Inflammatory macrophage treated with lipopolysaccharide for 1 hour (primary cell): Measurements from ENCODE around the gene LEMD2.

Experiments used
- DNase-seq, 2 donors: peaks; one replicate each; pipeline ENCODE4 v3.0.0-alpha.2; 2020 to 2022

The LEMD2 gene

DNA sequence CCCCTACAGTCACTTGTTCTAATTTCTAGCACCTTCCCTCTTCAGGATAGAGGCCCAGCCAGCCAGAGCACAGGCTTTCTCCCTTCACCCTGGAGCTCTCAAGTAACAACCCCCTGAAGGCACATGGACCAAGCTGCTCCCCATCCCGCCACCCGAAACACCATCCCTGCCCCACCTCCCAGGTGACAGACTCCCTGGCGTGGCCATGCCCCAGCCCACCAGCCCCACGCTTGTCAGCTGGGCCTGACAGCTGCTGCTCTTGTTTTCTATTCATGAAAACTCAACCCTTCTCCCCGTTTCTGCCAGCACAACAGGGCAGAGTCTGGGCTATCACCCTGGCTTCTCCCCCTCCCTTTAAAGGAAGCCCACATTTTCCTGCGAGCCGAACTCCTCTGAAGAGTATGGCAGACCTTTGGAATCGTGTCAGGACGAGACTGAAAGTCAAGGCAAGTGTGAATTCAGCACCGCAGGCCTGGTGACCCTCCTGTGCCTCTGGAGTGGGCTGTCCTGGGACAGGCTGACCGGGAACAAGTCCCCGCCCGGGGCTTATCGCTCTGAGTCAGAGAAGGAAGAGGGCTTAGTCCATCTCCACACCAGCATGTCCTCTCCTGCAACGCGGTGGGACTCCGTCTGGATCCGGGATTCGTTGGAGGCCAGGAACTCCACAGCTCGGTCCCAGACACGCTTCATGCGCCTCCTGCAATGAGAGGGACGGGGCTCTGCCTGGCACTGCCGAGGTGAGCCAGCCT, 16.7 kb downstream of the LEMD2 start:
- DNase-seq: no peak

DNA sequence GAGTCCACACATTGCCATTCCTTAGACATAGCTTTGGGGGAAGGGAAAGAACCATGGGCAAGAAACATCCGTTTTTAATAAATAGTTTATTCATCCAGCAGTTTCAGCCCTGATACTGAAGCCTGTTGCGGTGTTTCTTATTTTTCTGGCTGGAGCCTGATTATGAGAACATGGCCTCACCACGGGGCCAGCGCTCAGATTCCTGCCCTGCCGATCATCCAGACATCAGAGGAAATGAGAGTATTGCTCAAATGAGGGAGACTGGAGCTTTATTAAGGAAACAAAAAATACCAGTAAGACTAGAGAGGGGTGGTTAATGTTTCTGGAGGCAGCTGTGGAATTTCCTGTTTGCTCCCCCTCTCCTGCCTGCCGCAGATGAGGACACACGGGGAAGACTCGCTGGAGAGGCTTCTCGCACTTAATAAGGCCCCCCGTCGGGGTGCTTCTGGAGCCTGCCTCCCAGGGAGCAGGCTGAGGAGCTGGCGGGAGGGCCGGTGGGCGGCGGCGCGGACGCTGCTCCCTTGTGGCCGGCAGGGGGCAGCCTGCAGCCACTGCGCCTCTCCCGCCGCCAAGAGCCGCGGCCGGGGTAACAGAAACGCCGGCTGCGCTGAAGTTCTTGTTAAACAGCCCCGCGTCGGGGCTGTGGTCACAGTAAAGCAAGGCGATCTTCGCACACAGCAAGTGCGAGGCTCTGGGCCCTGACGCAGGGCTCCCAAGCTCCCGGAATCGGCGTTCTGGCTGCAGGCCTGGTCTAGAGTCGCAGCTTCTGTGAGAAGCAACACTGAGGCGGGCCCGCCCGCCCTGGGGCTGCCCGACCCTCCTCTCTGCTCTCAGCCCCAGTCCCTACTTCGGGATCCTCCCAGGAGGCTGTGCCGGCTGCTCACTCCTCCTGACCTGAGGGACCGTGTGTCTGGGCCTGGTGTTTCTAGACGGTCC, 17.5 kb downstream of the LEMD2 start:
- DNase-seq: peak; percentile 32 to 62

DNA sequence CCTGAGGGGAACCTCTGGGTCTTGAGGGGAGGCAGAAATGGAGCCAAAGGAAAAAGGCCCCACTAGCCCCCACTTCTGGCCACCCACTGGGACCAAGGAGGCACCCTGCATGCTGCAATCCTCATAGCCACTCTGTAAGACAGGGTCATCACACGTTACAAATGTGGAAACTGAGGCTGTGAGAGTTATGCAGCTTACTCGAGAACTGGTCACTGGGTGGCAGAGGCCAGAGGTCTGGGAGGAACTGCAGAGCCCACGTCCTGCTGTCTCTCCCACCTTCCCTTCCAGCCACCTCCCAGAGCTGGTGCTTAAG, 18.1 kb downstream of the LEMD2 start:
- DNase-seq: no peak

DNA sequence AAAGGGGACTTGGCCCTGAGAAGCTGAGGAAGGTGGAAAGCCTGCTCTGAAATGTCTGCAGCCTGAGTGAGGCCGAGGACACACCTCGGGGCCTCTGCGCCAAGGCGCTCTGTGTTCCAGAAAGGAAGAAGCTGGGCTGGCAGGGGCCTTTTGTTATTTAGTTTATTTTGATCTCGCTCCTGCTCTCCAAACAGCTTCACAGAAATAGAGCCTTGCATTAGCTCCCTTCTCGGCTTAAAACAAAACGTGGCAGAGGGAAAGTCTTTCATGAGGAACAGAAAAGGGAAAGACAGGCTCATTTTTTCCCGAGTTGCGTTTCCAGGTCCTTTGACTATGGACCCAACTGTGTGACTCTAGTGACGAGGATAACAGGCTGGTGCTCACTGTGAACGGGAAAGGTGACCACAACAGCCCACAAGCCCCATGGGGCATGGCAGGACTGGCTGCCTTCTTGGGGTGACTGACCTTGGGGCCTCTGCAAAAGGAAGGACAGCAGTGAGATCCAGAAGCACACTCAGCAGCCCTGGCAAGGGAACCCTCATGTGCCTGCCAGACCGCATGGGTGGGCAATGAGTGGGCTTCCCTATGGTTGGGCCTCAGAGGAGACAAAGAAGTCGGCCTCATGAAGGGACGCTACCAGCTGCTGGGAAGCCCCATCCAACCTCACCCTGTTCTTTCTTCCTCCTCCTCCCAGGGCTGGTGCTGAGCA, 18.7 kb downstream of the LEMD2 start:
- no peak for DNase-seq

DNA sequence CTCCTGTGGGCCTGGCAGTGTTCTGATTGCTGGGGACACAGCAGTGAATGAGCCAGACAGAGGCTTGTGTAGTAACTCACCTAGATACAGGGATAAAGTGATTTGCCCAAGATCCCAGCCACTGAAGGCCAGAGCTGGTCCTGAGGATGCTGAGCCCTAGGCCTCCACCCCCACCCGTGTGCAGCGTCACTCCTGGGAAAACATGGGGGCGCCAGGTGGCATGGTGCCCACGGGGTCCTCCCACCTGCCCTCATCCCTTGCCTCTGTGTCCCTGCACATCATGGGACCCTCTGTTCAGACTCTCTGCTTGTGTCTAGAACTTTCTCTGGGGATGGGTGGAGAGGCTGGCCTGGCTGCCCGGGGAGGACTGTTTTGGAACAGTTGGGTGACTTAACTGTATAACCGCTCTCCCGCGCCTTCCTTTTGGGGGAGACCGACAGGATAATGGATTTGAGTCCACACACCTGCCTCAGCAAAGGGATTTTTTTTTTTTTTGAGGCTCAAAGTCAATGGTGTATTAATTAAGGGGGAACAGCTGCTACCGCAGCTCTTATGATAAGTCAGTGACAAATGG, 19.6 kb downstream of the LEMD2 start:
- DNase-seq: no peak

DNA sequence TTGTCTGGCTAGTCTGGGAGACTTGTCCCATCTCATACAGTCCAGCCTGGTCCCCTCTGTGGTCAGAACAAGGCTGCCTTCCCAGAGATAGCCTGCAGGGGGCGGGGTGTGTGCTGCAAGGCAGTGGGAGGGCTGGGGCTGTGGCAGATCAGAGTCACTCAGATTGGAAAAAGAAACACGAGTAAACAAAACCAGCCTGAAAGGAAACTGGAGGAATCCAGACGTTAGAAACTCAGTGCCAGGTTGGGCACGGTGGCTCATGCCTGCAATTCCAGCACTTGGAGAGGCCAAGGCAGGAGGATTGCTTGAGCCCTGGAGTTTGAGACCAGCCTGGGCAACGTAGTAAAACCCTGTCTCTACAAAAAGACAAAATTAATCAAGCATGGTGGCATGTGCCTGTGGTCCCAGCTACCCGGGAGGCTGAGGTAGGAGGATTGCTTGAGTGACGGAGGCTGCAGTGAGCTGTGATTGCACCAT, 20.2 kb downstream of the LEMD2 start:
- peak; percentile 61 to 92 for DNase-seq

DNA sequence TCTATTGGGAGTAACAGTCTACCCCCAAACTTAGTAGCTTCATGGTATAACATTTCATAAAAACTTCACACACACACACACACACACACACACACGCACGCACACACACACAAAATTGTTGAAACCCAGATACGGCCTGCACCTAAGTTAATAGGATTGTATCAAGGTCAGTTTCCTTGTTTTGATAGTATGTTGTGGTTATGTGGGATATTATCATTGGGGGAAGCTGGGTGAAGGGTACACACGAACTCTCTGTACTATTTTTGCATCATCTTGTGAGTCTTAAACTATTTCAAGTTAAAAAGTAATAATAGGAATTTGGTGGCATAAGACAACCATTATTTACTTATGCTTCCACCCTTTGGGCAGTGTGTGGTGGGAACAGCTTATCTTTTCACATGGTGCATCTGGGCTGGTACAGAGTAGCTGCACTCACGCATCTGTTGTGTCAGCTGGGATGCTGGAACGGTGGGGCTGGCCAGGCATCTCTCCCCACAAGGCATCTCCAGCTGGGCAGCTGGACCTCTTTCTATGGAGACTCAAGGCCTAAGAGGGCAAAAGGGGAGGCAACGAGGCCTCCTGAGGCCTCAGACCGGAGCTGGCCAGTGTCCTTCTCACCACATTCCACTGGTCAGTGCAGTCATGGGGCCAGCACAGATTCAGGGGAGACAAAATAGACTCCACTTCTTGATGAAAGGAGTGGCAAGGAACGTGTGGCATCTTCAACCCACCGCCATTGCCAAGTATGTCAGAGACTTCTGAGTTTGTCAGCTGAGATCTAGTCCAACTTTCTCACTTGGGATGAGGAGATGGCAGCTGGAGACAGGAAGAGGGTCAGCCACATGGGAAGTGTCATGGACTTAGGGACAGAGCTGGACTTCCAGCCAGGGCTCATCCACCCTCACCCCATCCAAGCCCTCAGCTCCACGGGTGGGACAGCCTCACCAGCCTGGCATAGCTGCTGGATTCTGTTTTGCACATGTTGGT, 21.7 kb downstream of the LEMD2 start:
- no peak for DNase-seq

DNA sequence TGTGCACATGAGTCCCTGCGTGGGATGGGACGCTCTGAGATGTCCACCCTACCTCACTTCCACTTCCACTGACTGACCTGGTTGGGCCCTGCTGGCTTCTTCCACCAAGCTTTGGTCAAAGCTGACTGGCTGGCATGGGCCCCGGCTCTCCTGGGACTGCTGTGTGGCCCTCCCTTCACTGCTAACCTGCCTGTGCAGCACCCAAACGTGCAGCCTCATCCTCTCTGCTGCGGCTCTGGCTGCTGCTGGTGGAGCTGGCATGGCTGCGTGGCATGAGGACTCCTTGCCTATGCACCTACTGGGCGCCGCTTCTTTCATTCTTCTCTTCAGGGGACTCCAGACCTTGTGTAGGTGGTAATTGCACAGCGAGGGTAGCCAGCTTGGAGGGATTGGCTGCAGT, 23.6 kb downstream of the LEMD2 start:
- DNase-seq: no peak

DNA sequence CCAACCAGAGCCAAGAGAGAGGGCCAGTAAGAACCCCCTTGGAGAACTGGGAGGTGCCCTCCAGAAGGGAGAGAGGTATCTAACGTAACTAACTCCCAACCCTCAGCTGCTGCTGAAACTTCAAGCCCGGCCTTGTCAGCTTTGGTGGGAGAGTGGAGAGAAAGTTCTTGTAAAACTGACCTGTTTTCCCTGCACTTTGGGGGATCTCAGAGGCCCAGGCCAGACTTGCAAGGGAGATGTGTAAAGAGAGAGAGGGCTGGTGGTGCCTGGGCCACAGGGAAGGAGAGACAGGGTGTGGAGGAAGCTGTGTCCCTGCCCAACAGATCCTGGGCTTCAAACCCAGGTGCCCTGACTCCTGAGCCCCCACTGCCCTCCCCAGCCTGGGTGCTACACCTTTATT, 24.9 kb downstream of the LEMD2 start:
- no peak for DNase-seq

DNA sequence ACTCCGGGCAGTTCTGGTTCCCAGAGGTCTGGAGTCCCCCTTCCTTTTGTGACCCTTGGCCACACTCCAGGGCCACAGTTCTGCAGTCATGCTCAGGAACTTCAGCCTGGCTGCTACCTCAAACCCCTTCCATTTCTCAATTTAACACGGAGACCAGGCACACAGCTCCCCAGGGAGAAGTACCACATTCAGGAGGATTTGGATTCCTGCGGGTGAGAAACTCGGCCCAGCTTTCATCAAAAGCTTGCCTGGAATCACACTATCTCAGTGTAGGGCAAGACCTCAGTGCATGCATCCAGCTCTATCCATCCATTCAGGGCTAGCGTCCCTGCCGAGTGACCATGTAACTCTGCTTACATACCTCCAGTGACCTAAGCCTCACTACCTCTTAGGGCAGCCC, 25.4 kb downstream of the LEMD2 start:
- DNase-seq: no peak

DNA sequence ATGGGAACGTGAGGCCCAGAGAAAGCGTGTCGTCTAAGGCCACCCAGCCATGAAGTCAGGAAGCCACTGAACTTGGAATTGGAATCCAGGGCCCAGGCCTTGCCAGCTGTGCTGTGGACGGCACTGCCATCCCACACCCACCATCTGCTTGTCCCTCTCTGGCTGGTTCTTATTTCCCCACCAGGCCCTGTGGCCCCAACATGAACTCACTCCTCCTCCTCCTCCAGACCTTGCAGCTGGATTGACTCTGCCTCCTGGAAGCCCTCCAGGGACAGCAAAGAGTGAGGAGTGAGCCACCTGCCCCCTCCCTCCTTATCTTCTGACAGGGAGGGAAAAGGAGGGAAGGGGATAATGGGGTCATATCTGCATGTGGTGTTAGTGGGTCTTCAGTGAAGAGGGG, 26.2 kb downstream of the LEMD2 start:
- DNase-seq: no peak

DNA sequence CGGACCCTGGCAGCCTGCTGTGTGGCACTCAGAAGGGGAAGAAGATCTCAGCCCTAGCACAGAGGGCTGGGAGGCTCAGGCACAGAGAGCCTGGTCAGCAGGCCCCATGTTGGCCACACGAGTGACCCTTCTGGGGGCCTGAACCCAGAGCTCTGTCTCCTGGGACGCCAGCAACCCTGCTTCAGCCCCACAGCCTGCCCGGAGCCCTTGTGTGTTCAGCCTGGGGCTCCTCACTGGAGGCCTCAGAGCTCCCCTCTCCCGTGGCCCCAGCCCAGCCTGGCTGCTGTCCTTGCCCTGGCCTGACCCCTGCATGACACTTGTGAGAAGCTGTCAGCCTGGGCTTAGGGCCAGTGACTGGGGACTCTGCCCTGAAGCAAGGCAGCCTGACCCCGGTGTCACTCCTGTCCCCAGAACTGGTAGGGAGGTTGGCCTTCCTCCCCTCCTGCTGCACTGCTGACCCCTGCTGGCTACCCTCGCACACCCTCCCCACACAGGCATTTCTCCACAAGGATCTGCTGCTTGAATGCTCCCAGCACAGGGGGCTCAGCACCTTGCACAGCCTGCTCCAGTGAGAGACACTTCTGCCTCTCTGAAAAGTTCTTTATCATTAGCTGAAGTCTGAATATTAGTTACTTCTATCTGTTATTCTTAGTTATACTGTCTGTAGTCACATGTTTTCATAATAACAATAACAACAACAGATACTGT, 26.9 kb downstream of the LEMD2 start:
- peak; percentile 19 to 41 for DNase-seq

DNA sequence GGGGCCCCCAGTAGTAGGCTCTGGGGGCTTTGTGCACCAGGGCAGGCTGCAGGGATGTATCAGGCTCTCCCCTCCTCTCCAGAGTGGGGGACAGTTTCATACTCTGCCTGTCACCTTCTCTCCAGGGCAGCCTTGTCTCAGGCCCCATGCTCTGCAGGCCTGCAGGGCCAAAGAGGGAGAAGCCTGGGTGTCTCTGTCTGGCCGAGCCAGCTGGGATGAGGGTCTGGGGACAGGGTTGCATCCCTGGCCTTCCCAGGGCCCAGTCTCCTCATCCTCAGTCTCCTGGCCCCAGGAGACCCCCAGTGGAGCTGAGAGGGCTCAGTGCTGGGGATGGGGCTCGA, 27.4 kb downstream of the LEMD2 start:
- DNase-seq: no peak

DNA sequence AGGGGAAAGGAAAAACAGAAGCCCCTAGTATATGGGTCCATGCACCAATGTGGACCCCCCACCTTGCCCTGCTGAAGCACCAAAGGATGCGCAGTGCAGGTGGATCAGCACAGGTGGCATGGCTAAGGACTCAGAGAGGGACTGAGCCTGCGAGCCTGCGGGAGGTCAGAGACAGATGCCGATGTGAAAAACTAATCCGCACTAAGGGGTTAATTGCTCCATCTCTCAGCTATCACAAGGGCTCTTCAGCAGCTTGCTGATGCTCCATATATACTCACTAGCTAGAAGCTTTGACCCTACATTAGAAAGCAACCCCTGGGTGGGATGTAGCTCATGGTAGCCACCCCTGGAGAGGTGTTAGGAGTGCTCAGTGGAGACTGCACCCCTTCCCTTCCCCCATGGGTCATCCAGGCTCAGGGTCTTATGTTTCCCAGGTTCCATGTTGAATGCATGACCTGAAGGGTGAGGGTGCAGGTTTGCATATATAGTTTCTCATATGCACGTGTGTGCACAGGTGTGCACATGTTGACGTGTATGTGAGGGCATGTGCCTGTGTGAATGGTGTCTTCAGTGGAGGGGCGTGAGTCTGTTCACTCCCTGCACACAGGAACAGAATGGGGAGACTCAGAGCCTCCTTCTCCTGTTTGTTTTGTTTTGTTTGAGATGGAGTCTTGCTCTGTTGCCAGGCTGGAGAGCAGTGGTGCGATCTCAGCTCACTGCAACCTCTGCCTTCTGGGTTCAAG, 28.9 kb downstream of the LEMD2 start:
- DNase-seq: no peak

DNA sequence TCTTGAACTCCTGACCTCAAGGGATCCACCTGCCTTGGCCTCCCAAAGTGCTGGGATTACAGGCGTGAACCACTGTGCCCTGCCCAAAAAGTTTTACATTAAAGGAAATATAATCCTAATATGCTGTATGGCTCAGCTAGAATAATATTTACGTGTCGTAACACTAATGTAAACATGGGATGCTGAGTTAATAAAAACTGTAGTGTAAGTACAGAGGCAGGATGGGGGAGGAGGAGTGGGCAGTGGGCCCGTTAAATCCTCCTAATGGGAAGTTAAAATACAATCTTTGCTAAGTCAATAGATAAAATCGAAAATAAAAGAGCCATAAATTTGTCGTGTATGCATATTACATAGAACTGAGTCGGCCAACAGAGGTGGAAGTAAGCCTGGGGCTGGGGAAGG, 30.1 kb downstream of the LEMD2 start:
- no peak for DNase-seq

DNA sequence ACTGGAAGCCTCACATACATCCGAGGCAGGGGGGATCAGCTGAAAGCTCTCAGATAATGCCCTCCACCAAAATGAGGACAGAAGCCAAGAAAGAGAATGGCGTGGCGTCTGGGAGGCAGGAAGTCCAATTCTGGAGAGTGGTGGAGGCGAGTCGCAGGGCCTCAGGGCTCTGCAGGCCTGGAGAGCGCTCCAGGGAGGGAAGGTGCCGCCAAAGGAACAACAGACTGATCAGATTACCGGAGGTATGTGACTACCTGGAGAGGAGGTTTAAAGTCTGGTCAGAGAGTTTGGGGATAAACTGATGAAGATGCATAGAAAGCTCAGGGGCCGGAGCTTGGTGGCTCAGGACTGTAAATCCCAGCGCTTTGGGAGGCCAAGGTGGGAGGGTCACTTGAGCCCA, 31.0 kb downstream of the LEMD2 start:
- DNase-seq: no peak

DNA sequence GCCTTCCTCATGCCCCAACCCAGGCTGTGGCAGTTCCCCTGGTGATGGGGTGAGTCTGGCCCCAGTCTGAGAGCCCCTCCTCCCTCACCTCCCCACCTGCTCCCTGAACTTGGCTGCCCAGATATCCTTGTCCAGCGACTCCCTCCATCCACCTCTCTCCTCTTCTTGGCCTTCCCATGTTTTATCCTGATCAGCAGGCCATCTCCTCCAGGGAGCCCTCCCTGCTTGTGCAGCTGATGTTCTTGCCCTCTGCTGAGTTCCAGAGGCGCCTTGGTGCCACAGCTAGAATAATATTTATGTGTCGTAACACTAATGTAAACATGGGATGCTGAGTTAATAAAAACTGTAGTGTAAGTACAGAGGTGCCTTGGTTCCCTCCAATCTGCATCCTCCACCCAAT, 31.8 kb downstream of the LEMD2 start:
- DNase-seq: no peak

DNA sequence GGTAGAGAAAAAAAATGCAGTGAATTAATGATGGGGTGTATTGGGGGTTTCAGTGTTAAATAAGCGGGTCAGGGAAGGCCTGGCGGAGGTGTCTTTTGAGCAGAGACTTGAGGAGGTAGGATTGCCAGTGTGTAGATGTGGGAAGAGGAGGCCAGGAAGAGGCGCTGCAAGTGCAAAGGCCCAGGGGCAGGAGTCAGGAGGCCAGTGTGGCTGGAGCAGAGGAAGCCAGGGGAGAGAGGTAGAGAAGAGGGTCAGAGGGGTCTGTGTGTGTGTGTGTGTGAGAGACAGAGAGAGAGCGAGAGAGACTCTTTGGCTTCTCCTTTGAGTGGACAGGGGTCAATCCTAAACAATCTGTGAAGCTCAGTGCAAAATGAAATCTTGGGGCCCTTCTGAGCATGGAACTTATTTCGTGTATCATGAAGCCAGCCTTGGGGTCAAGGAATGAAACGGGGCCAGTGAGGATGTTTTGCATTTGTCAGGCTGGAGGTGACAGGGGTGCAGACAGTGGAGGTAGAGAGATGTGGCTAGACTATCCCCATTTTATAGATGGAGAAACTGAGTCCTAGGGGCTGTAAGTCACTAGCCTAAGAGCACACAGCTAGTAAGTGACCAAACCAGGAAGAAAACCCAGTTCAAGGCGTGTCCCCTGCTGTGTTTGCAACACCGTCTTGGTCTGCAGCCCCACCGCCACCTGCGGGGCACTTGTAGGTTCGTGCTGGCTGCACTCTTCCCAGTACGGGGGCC, 32.5 kb downstream of the LEMD2 start:
- DNase-seq: no peak

DNA sequence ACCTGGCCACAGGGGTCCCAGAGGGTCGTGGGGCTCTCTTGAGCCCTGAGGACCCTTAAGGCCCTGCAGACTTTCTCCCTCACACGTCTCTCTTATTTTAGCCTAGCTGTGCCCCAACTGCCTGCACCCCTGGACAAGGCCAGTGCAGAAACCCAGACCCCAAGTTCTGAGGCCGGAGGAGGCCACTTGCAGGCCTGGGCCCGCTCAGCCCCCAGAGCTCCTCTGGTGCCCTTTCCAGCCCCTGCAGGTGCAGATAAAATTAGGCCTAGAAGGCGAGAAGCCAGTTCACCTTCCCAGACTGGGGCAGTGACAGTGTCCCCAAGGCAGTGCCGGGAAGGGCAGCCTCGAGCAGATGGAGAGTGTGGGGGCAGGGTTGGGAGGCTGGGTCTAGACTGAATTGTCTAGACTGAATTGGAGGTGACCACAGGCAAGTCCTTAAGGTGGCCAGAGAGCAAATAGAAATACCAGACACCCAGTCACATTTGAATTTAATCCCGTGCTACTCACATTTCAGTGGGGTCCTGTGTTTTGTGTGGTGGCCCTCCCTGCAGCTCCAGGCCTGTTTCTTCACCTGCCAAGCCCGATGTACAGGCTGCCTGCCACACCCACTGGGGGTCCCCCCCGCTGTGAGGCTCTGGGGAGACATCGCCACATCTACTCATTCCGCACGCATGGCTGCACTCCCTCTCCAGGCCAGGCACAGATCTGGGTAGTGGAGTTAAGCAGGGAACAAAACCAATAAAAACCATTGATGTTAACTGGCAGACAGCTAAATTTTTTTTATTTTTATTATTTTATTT, 33.7 kb downstream of the LEMD2 start:
- DNase-seq: no peak
